B cell (primary cell): ENCODE results near the gene ALDH3B1. TPM values are rescaled to one million over a fixed set of nuclear protein-coding genes. Genes with fewer than 3 reads are reported as not detected.

Source experiments
- ATAC-seq: fragments of 200-7000 bp; cut with Tn5 transposase; one replicate; pipeline ENCODE4 v1.10.0; 2021; ENCODE audit warnings: low read depth, mild to moderate bottlenecking, moderate number of reproducible peaks, moderate library complexity
- CTCF ChIA-PET: fragments of 350-600 bp; sonication (Branson Sonifier 250); formaldehyde crosslinking; loops from one replicate; lab custom pipeline; 2021; ENCODE audit warnings: antibody characterized with exemption, inconsistent platforms; lab: Charles Lee
- POLR2A ChIA-PET: fragments of 350-600 bp; sonication (Branson Sonifier 250); formaldehyde crosslinking; loops from one replicate; lab custom pipeline; 2021; ENCODE audit warnings: antibody characterized with exemption; lab: Charles Lee
- DNase-seq: peaks from one replicate; pipeline ENCODE4 v3.0.0; 2013
- H2AFZ ChIP-seq: 2 replicates; pipeline ENCODE4 v1.6.1; 2012; ENCODE audit warnings: mild to moderate bottlenecking, low read depth, low read length; ENCODE audit not compliant: insufficient read depth, poor library complexity, severe bottlenecking
- H3K27ac ChIP-seq, 2 donors: 1 replicate in 1 of 2; 2 replicates in 1 of 2; pipeline ENCODE4 v1.5.1; 2012 to 2013; ENCODE audit warnings: low read length in 2 of 2, mild to moderate bottlenecking in 2 of 2, moderate library complexity in 1 of 2
- H3K27me3 ChIP-seq, 4 experiments: fragments of 200-600 bp in 1 of 4; sonication (generic) in 1 of 4; replicated peaks in 1 of 4; 1 replicate in 2 of 4; 2 replicates in 2 of 4; pipeline versions ENCODE4 v1.6.1 to v1.7.0; 2013 to 2016; ENCODE audit warnings: low read length in 3 of 4, mild to moderate bottlenecking in 2 of 4, mixed read lengths in 1 of 4, moderate library complexity in 1 of 4; ENCODE audit not compliant: insufficient read depth in 4 of 4, control insufficient read depth in 3 of 4; ENCODE audit errors: control extremely low read depth in 1 of 4
- H3K36me3 ChIP-seq, 2 experiments: replicated peaks in 1 of 2; 1 replicate in 1 of 2; 2 replicates in 1 of 2; pipeline versions ENCODE4 v1.6.1 to v1.7.1; 2013; ENCODE audit warnings: low read length in 1 of 2; ENCODE audit not compliant: insufficient read depth in 2 of 2, control insufficient read depth in 1 of 2; ENCODE audit errors: control extremely low read depth in 1 of 2, extremely low read depth in 1 of 2
- H3K4me1 ChIP-seq, 2 donors: fragments of 200-600 bp in 1 of 2; sonication (generic) in 1 of 2; 1 replicate in 1 of 2; 2 replicates in 1 of 2; pipeline versions ENCODE4 v1.5.1 to v1.6.1; 2013 to 2017; ENCODE audit warnings: low read length in 2 of 2; ENCODE audit not compliant: control insufficient read depth in 2 of 2, insufficient read depth in 2 of 2
- H3K4me2 ChIP-seq: replicated peaks from 2 replicates; pipeline ENCODE3; 2012; ENCODE audit warnings: mild to moderate bottlenecking, low read depth, low read length; ENCODE audit not compliant: poor library complexity, severe bottlenecking
- H3K4me3 ChIP-seq, 5 experiments: fragments of 200-600 bp in 1 of 5; sonication (generic) in 1 of 5; 1 replicate in 3 of 5; 2 replicates in 2 of 5; pipeline versions ENCODE4 v1.5.1 to v1.7.0; 2011 to 2016; ENCODE audit warnings: low read length in 4 of 5, mild to moderate bottlenecking in 4 of 5, low read depth in 2 of 5, control low read depth in 1 of 5, moderate library complexity in 1 of 5; ENCODE audit not compliant: insufficient read depth in 1 of 5; ENCODE audit errors: control extremely low read depth in 1 of 5, extremely low read depth in 1 of 5
- H3K79me2 ChIP-seq: fragments of 200-600 bp; sonication (generic); one replicate; pipeline ENCODE4 v1.6.0; 2016; ENCODE audit warnings: low read length; ENCODE audit not compliant: control insufficient read depth, insufficient read depth
- H3K9ac ChIP-seq: fragments of 200-600 bp; sonication (generic); 2 replicates; pipeline ENCODE4 v1.6.1; 2017; ENCODE audit warnings: mild to moderate bottlenecking, low read length, moderate library complexity
- H3K9me3 ChIP-seq, 3 donors: one replicate each; pipeline versions ENCODE4 v1.6.1 to v1.7.1; 2013; ENCODE audit warnings: low read length in 2 of 3; ENCODE audit not compliant: control insufficient read depth in 2 of 3, insufficient read depth in 1 of 3; ENCODE audit errors: control extremely low read depth in 1 of 3
- H4K20me1 ChIP-seq: 2 replicates; pipeline ENCODE4 v1.6.0; 2012; ENCODE audit warnings: mild to moderate bottlenecking, low read length; ENCODE audit not compliant: insufficient read depth, control insufficient read depth, poor library complexity, severe bottlenecking
- H3K27ac Mint-ChIP-seq: one replicate; pipeline ENCODE4 v1.8.0; 2021; ENCODE audit warnings: mixed read lengths
- H3K27me3 Mint-ChIP-seq: one replicate; pipeline ENCODE4 v1.8.0; 2021; ENCODE audit warnings: mixed read lengths
- H3K4me1 Mint-ChIP-seq: one replicate; pipeline ENCODE4 v1.8.0; 2021; ENCODE audit warnings: mixed read lengths
- H3K4me3 Mint-ChIP-seq: one replicate; pipeline ENCODE4 v1.8.0; 2021; ENCODE audit warnings: mixed read lengths
- H3K9me3 Mint-ChIP-seq: one replicate; pipeline ENCODE4 v1.8.0; 2022; ENCODE audit warnings: mixed read lengths; ENCODE audit not compliant: insufficient read depth
- CTCF ChIP-seq: fragments of 200-600 bp; IDR thresholded peaks from one replicate; pipeline ENCODE4 v1.8.0; 2022; ENCODE audit warnings: antibody characterized with exemption, mild to moderate bottlenecking
- EZH2 ChIP-seq: IDR thresholded peaks from 2 replicates; pipeline ENCODE4 v1.6.1; 2012; ENCODE audit warnings: borderline replicate concordance, low read depth, mild to moderate bottlenecking, moderate library complexity, low read length; ENCODE audit not compliant: insufficient read depth, poor library complexity, severe bottlenecking
- WGBS: methylation state at CpG from one replicate; pipeline ENCODE4 v1.1.5; 2013; ENCODE audit warnings: missing lambda C conversion rate; ENCODE audit not compliant: insufficient coverage; 5-methylcytosine and 5-hydroxymethylcytosine counted together
- intact Hi-C: fragments of 100-400 bp; cut with micrococcal nuclease; formaldehyde crosslinking; loops from one replicate; pipeline ENCODE4 v1.10.0; 2022
- polyA plus RNA-seq: library from polyadenylated mRNA; depleted of rRNA; stranded (reverse); fragments of >200 nt; gene quantifications from 2 replicates; pipeline ENCODE4 v1.2.3, GENCODE V29; 2012
- total RNA-seq, 2 donors: library from RNA; stranded (reverse); fragments of 120-200 nt in 1 of 2; gene quantifications; 1 replicate in 1 of 2; 2 replicates in 1 of 2; pipeline versions ENCODE4 v1.2.3 to v1.2.4, GENCODE V29; 2013 to 2022

The ALDH3B1 gene
- total and polyA plus RNA-seq, 2 donors (not counting 1 experiment from before 2014, with no cell fraction given), result 0.81 TPM

GRCh38 chr11:68039526-68040086 lies 29.5 kb downstream of the ALDH3B1 start:
- TF ChIP-seq EZH2 (no peak), CTCF (no peak)
- no peaks in the 10 kb centered on the region for H3K27me3 Mint-ChIP-seq
- intact Hi-C loops, result loop anchor here (1.0 to 10.0 kb wide), 5 partner anchors 9 to 425 kb away; partner anchors contain the start of genes CHKA, KMT5B, NDUFS8 and PPP6R3
- ChIA-PET POLR2A (interaction anchor here (0.8 to 2.6 kb wide), 5 partner anchors 9 to 421 kb away, joined by 3 to 15 read pairs (median 3); partner anchors contain the start of genes ALDH3B1, NDUFS8 and PPP6R3), CTCF (interaction anchor here (0.9 to 1.4 kb wide), 2 partner anchors 10 to 12 kb away, joined by 3 to 4 read pairs; partner anchors contain the start of gene NDUFS8)
- H3K9me3 Mint-ChIP-seq, result no peaks in the 10 kb centered on the region
- H2AFZ ChIP-seq, result peak overlapping the region; percentile 81
- peak overlapping the region; percentile 61 to 86 (median 71) for H3K4me3 ChIP-seq
- H3K9me3 ChIP-seq, result no peaks in the 10 kb centered on the region
- peak overlapping the region; percentile 96 for H3K27ac Mint-ChIP-seq
- peak overlapping the region; percentile 99 for H3K4me2 ChIP-seq
- H3K9ac ChIP-seq, result peak overlapping the region; percentile 77
- peaks cover 33% of the 10 kb centered on the region for H3K79me2 ChIP-seq
- peaks cover 0 to 24% of the 10 kb centered on the region in 2 experiments for H3K36me3 ChIP-seq
- WGBS, result 10% methylated on average over 6 of the region's 10 CpGs
- H3K4me3 Mint-ChIP-seq, result peak overlapping the region; percentile 89
- DNase-seq, result peak; percentile 42
- peak overlapping the region; percentile 83 to 85 for H3K27ac ChIP-seq
- ATAC-seq, result no peak
- H3K27me3 ChIP-seq, result no peaks in the 10 kb centered on the region
- H3K4me1 ChIP-seq, result peaks cover 24 to 51% of the 10 kb centered on the region in 2 donors
- H3K4me1 Mint-ChIP-seq, result peaks cover 30% of the 10 kb centered on the region
- peaks cover 33% of the 10 kb centered on the region for H4K20me1 ChIP-seq
